ENCODE data around the gene SLC24A1.

SLC24A1 gene

GRCh38 chr15:65619626-65620290 is 2.0 kb upstream of the SLC24A1 start:
- DNase-seq, result no peak

- DNase-seq, result no peak
Observed at GRCh38 chr15:65620833-65621232, 905 bp upstream of the SLC24A1 start.

GRCh38 chr15:65623103-65623502 is 1.4 kb downstream of the SLC24A1 start:
- DNase-seq, result no peak

GRCh38 chr15:65626856-65627255 is 5.1 kb downstream of the SLC24A1 start:
- DNase-seq, result no peak

- DNase-seq, result no peak
Observed at GRCh38 chr15:65629548-65629947, 7.8 kb downstream of the SLC24A1 start.

- no peak for DNase-seq
Observed at GRCh38 chr15:65630760-65631159, 9.0 kb downstream of the SLC24A1 start.

GRCh38 chr15:65631503-65631902 is 9.8 kb downstream of the SLC24A1 start:
- DNase-seq, result peak; percentile 8

GRCh38 chr15:65632780-65633375 is 11.1 kb downstream of the SLC24A1 start:
- no peak for DNase-seq

GRCh38 chr15:65633752-65634151 is 12.0 kb downstream of the SLC24A1 start:
- DNase-seq, result no peak

GRCh38 chr15:65634356-65634755 is 12.6 kb downstream of the SLC24A1 start:
- DNase-seq, result no peak

GRCh38 chr15:65638109-65638508 is 16.4 kb downstream of the SLC24A1 start:
- DNase-seq, result no peak

GRCh38 chr15:65638681-65639089 is 16.9 kb downstream of the SLC24A1 start:
- DNase-seq, result peak; percentile 78

GRCh38 chr15:65639509-65639908 is 17.8 kb downstream of the SLC24A1 start:
- DNase-seq, result no peak

GRCh38 chr15:65641768-65642475 is 20.2 kb downstream of the SLC24A1 start:
- DNase-seq, result no peak

GRCh38 chr15:65642594-65642993 is 20.9 kb downstream of the SLC24A1 start:
- DNase-seq, result no peak

- DNase-seq, result no peak
Observed at GRCh38 chr15:65644282-65644681, 22.5 kb downstream of the SLC24A1 start.

GRCh38 chr15:65645392-65645791 is 23.7 kb downstream of the SLC24A1 start:
- no peak for DNase-seq

- no peak for DNase-seq
Observed at GRCh38 chr15:65646486-65646885, 24.7 kb downstream of the SLC24A1 start.

GRCh38 chr15:65650312-65651041 is 28.7 kb downstream of the SLC24A1 start:
- DNase-seq, result no peak

GRCh38 chr15:65651042-65651322 is 29.2 kb downstream of the SLC24A1 start:
- DNase-seq, result no peak

- no peak for DNase-seq
Observed at GRCh38 chr15:65651831-65652749, 30.4 kb downstream of the SLC24A1 start.

- no peak for DNase-seq
Observed at GRCh38 chr15:65653341-65653740, 31.6 kb downstream of the SLC24A1 start.

Measured in CD4-positive, alpha-beta T cell treated with Interleukin-10 for 1 hour (primary cell).